ENCODE measurements around the gene DYNLT4. TPM values are rescaled to one million over a fixed set of nuclear protein-coding genes. Genes with fewer than 3 reads are reported as not detected.
"Not testable (repeated sequence)": the region's sequence is repeated elsewhere in the genome, so short reads cannot be mapped to it uniquely, and the experiment has no call there.

DYNLT4 gene
- total RNA-seq, 1 experiment from 2014 or later, result 0.31 TPM

DNA sequence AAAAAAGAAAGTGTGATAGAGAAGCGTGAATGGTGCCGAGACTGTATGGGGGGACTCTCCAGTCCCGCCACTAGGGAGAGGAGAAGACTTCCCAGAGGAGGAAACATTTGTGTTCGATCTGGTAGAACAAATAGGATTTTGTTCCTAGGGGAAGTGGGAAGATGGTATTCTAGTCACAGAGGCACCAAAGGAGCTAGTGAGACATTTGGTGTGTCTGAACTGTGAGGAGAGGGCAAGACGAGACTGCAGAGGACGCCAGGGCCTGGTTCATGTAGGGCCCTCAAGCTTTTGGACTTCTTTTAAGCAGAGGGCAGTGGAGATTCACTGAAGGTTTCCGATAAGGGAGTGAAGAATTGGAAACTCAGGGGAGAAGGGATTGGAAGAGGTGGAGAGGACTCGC lies 4.1 kb upstream of the DYNLT4 start:
- DNase-seq (ENCODE audit: low spot score) (no peak), ATAC-seq (no peak)
- peaks cover 42% of the 10 kb centered on the region for H3K4me1 Mint-ChIP-seq
- ChIA-PET POLR2A (interaction anchor here (0.7 kb wide), 2 partner anchors 188 to 518 kb away, joined by 3 to 11 read pairs; no protein-coding TSS in a partner anchor), CTCF (interaction anchor here (0.7 to 0.9 kb wide), 3 partner anchors 11 to 190 kb away, joined by 3 to 4 read pairs (median 3); partner anchors contain the start of genes PLK3 and RNU5D-1)
- no peaks in the 10 kb centered on the region for H3K9me3 Mint-ChIP-seq
- no peak for TF ChIP-seq FOXP1 (CRISPR knock-in tag; IDR thresholded peaks at IDR 0.05; ENCODE audit: borderline replicate concordance)
- no peak for TF ChIP-seq ZBTB21 (CRISPR knock-in tag; IDR thresholded peaks at IDR 0.05; ENCODE audit: borderline replicate concordance)
- TF ChIP-seq FOXK1 (CRISPR knock-in tag; IDR thresholded peaks at IDR 0.05), result no peak
- no peak for TF ChIP-seq JUN (CRISPR knock-in tag; IDR thresholded peaks at IDR 0.05)
- no peak for TF ChIP-seq NR3C1 (CRISPR knock-in tag; conservative IDR thresholded peaks at IDR 0.05; ENCODE audit: low read depth)
- TF ChIP-seq, protein P1, sequence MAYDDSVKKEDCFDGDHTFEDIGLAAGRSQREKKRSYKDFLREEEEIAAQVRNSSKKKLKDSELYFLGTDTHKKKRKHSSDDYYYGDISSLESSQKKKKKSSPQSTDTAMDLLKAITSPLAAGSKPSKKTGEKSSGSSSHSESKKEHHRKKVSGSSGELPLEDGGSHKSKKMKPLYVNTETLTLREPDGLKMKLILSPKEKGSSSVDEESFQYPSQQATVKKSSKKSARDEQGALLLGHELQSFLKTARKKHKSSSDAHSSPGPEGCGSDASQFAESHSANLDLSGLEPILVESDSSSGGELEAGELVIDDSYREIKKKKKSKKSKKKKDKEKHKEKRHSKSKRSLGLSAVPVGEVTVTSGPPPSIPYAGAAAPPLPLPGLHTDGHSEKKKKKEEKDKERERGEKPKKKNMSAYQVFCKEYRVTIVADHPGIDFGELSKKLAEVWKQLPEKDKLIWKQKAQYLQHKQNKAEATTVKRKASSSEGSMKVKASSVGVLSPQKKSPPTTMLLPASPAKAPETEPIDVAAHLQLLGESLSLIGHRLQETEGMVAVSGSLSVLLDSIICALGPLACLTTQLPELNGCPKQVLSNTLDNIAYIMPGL (CRISPR knock-in tag; IDR thresholded peaks at IDR 0.05), result no peak
- no peak for TF ChIP-seq SMAD3 (CRISPR knock-in tag; IDR thresholded peaks at IDR 0.05; ENCODE audit: borderline replicate concordance)
- TF ChIP-seq SOX15 (CRISPR knock-in tag; IDR thresholded peaks at IDR 0.05), result no peak
- no peak for TF ChIP-seq JAZF1 (CRISPR knock-in tag; IDR thresholded peaks at IDR 0.05)
- TF ChIP-seq ZNF532 (CRISPR knock-in tag; IDR thresholded peaks at IDR 0.05; ENCODE audit: borderline replicate concordance), result no peak
- TF ChIP-seq ZNF219 (CRISPR knock-in tag; IDR thresholded peaks at IDR 0.05; ENCODE audit: borderline replicate concordance), result no peak
- no peak for TF ChIP-seq IRF1 (CRISPR knock-in tag; IDR thresholded peaks at IDR 0.05)
- TF ChIP-seq, protein P2, sequence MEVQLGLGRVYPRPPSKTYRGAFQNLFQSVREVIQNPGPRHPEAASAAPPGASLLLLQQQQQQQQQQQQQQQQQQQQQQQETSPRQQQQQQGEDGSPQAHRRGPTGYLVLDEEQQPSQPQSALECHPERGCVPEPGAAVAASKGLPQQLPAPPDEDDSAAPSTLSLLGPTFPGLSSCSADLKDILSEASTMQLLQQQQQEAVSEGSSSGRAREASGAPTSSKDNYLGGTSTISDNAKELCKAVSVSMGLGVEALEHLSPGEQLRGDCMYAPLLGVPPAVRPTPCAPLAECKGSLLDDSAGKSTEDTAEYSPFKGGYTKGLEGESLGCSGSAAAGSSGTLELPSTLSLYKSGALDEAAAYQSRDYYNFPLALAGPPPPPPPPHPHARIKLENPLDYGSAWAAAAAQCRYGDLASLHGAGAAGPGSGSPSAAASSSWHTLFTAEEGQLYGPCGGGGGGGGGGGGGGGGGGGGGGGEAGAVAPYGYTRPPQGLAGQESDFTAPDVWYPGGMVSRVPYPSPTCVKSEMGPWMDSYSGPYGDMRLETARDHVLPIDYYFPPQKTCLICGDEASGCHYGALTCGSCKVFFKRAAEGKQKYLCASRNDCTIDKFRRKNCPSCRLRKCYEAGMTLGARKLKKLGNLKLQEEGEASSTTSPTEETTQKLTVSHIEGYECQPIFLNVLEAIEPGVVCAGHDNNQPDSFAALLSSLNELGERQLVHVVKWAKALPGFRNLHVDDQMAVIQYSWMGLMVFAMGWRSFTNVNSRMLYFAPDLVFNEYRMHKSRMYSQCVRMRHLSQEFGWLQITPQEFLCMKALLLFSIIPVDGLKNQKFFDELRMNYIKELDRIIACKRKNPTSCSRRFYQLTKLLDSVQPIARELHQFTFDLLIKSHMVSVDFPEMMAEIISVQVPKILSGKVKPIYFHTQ (CRISPR knock-in tag; IDR thresholded peaks at IDR 0.05), result no peak
- TF ChIP-seq MLX (CRISPR knock-in tag; IDR thresholded peaks at IDR 0.05), result no peak
- no peak for TF ChIP-seq TCF7 (CRISPR knock-in tag; IDR thresholded peaks at IDR 0.05; ENCODE audit: low read depth)
- no peak for TF ChIP-seq USF1 (CRISPR knock-in tag; IDR thresholded peaks at IDR 0.05)
- TF ChIP-seq GRHL2 (CRISPR knock-in tag; IDR thresholded peaks at IDR 0.05; ENCODE audit: insufficient replicate concordance, severe bottlenecking), result no peak
- TF ChIP-seq NFE2L1 (CRISPR knock-in tag; IDR thresholded peaks at IDR 0.05), result no peak
- no peak for TF ChIP-seq ZMAT4 (CRISPR knock-in tag; IDR thresholded peaks at IDR 0.05)
- TF ChIP-seq, protein P3, sequence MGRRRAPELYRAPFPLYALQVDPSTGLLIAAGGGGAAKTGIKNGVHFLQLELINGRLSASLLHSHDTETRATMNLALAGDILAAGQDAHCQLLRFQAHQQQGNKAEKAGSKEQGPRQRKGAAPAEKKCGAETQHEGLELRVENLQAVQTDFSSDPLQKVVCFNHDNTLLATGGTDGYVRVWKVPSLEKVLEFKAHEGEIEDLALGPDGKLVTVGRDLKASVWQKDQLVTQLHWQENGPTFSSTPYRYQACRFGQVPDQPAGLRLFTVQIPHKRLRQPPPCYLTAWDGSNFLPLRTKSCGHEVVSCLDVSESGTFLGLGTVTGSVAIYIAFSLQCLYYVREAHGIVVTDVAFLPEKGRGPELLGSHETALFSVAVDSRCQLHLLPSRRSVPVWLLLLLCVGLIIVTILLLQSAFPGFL (CRISPR knock-in tag; IDR thresholded peaks at IDR 0.05; ENCODE audit: borderline replicate concordance), result no peak
- peaks cover 5% of the 10 kb centered on the region; the same call in 1 of the 2 replicates for H3K36me3 Mint-ChIP-seq
- peaks cover 7% of the 10 kb centered on the region for H3K27me3 Mint-ChIP-seq (ENCODE audit: low read depth)
- H3K4me3 Mint-ChIP-seq, result peak overlapping the region; percentile 3
- H3K27ac Mint-ChIP-seq, result peak overlapping the region; percentile 21; the same call in 1 of the 2 replicates

DNA sequence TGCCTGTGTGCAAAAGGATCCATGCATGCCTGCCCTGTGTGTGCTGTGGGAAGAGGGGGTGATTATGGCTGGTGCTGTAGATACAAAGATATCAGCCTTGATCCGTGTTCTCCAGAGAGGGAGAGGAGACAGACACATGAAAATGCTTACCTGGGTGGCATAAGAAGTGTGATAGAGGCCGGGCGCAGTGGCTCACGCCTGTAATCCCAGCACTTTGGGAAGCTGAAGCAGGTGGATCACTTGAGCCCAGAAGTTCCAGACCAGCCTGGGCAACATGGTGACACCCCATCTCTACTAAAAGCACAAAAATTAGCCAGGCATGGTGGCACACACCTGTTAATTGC lies 3.6 kb upstream of the DYNLT4 start:
- H3K27ac Mint-ChIP-seq, H3K4me3 Mint-ChIP-seq, H3K9me3 Mint-ChIP-seq: not testable (repeated sequence)

More for the DNA sequence above, 3.6 kb upstream of the DYNLT4 start:
- H3K36me3 Mint-ChIP-seq; DNase-seq (ENCODE audit: low spot score); H3K27me3 Mint-ChIP-seq (ENCODE audit: low read depth); ATAC-seq: not testable (repeated sequence)
- peaks cover 42% of the 10 kb centered on the region for H3K4me1 Mint-ChIP-seq
- CTCF ChIA-PET, result interaction anchor here (0.7 to 0.9 kb wide), 3 partner anchors 10 to 190 kb away, joined by 3 to 4 read pairs (median 3); partner anchors contain the start of genes PLK3 and RNU5D-1
- POLR2A ChIA-PET, result interaction anchor here (0.7 kb wide), 1 partner anchor 189 kb away, joined by 3 read pairs; no protein-coding TSS in a partner anchor

Data from WTC11 (cell line).